ENCODE measurements around the gene ZBBX. TPM values are rescaled to one million over a fixed set of nuclear protein-coding genes. Genes with fewer than 3 reads are reported as not detected.

Gene ZBBX, protein sequence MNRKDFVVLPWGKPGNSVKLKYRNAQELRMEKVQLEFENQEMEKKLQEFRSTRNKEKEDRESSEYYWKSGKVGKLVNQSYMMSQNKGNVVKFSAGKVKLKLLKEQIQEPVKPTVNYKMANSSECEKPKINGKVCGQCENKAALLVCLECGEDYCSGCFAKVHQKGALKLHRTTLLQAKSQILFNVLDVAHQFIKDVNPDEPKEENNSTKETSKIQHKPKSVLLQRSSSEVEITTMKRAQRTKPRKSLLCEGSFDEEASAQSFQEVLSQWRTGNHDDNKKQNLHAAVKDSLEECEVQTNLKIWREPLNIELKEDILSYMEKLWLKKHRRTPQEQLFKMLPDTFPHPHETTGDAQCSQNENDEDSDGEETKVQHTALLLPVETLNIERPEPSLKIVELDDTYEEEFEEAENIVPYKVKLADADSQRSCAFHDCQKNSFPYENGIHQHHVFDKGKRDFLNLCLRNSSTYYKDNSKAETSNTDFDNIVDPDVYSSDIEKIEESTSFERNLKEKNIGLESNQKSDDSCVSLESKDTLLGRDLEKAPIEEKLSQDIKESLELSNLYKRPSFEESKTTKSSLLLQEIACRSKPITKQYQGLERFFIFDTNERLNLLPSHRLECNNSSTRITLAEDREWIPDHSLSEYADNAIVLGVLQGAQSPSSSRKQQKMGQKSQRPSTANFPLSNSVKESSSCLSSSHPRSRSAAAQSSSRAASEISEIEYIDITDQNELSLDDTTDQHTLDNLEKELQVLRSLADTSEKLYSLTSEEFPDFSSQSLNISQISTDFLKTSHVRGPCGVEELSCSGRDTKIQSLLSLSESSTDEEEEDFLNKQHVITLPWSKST
- total RNA-seq: not detected in 2 replicates

DNA sequence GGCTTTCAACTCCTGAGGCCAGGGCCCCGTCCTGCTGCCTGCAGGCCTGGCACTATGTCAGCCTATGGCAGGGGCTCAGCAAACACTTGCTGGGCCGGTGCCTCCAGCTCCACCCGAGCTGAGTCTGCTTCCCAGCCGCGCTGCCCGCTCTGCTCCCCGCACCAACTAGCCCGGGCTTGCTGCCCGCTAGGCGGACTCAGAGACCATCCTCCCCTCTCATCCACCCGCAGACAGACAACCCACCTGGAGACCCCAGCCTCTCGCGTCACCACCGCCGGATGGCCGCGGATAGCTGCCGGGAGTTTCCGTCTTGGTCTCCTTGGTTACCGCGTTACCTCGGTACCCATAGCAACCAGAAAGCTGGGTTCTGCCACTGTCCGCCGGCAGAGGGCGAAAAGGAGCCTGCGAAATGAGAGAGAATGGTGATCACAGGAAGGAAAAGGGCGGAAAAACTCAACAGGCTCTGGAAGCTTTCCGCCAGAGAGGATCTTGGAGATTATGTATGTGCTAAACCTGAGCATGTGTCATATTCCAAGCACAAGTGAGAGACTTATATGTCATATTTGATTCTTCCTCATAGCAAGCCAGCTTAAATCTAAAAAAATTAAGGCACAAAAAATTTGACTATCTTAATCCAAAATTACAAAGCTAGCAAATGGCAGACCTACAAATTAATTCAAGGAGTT, at the start of gene ZBBX:
ZBBX (minus strand) TSS at position 294 of the 686 bp plus-strand sequence. CDS start 7,396 bp downstream, outside the sequence.

Other genes with a start within 250 kb of the ZBBX start
- not detected in 2 replicates for gene SERPINI2, start 93.7 kb upstream of the ZBBX start, total RNA-seq

Data from pericardium fibroblast (primary cell).